SU-DHL-6 (cell line): Measurements from ENCODE around the gene CTRL.

Experiments used
- CTCF ChIP-seq: fragments of 200-600 bp; sonication (generic); IDR thresholded peaks from one replicate; pipeline ENCODE4 v1.5.1; 2017; ENCODE audit warnings: antibody characterized with exemption, mild to moderate bottlenecking, low read length, moderate library complexity; ENCODE audit not compliant: insufficient read depth, poor library complexity, severe bottlenecking
- EZH2phosphoT487 ChIP-seq: fragments of 200-600 bp; sonication (generic), shearing (Covaris generic); conservative IDR thresholded peaks from 2 replicates; pipeline ENCODE4 v1.6.1; 2018; ENCODE audit warnings: mild to moderate bottlenecking, antibody characterized with exemption, low read length, moderate library complexity, mixed read lengths

DNA sequence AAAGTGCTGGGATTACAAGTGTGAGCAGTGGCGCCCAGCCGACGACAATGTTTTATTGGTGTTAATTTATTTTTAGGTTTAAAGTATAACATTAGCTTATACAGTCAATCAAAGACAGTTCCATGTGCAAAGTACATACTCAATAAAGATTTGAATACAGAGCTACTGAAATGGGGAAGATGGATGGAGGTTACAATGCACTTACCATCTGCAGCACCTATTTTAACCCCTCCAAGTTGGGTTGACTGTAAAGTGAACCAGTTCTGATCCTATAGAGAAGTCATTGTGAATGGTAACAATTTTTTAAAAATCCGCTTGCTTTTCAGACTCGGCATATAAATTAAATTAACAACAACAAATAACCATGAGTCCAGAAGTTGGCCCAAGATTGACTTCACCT, 39.3 kb downstream of the CTRL start:
- no peak for TF ChIP-seq CTCF
- no peak for TF ChIP-seq EZH2phosphoT487
